Endothelial cell of umbilical vein (primary cell): ENCODE results near the gene PLOD1.

Experiments used
- CTCF ChIP-seq, 2 donors: IDR thresholded peaks; 1 replicate in 1 of 2; 2 replicates in 1 of 2; pipeline ENCODE4 v1.5.1; 2011; ENCODE audit warnings: low read length in 2 of 2, mild to moderate bottlenecking in 2 of 2, moderate library complexity in 2 of 2, control low read depth in 1 of 2, inconsistent platforms in 1 of 2, low read depth in 1 of 2; ENCODE audit not compliant: insufficient read depth in 1 of 2; ENCODE audit errors: extremely low read depth in 1 of 2
- EZH2 ChIP-seq: IDR thresholded peaks from 2 replicates; pipeline ENCODE4 v1.6.1; 2012; ENCODE audit warnings: borderline replicate concordance, low read depth, mild to moderate bottlenecking, moderate library complexity, low read length, inconsistent platforms; ENCODE audit not compliant: severe bottlenecking
- FOS ChIP-seq: IDR thresholded peaks from 2 replicates; pipeline ENCODE4 v1.6.1; 2011; ENCODE audit warnings: mild to moderate bottlenecking, low read length, moderate library complexity, borderline replicate concordance; ENCODE audit not compliant: insufficient read depth
- GATA2 ChIP-seq: IDR thresholded peaks from 2 replicates; pipeline ENCODE4 v1.7.0; 2011; ENCODE audit warnings: low read depth, mild to moderate bottlenecking, moderate library complexity, mixed read lengths, low read length; ENCODE audit not compliant: insufficient read length, insufficient read depth
- JUN ChIP-seq: IDR thresholded peaks from 2 replicates; pipeline ENCODE4 v1.6.1; 2011; ENCODE audit warnings: borderline replicate concordance, low read depth; ENCODE audit not compliant: insufficient read length, insufficient read depth
- MAX ChIP-seq: IDR thresholded peaks from 2 replicates; pipeline ENCODE4 v1.6.1; 2011; ENCODE audit not compliant: insufficient read depth, insufficient read length
- MYC ChIP-seq: IDR thresholded peaks from one replicate; pipeline ENCODE4 v1.6.1; 2011; ENCODE audit warnings: mild to moderate bottlenecking, low read depth, low read length
- POLR2A ChIP-seq: IDR thresholded peaks from 2 replicates; pipeline ENCODE4 v1.6.1; 2012; ENCODE audit warnings: low read depth, mild to moderate bottlenecking, control low read depth, low read length
- POLR2AphosphoS5 ChIP-seq: IDR thresholded peaks from 2 replicates; pipeline ENCODE4 v1.6.1; 2012; ENCODE audit warnings: low read depth, mild to moderate bottlenecking, control low read depth, low read length, moderate library complexity; ENCODE audit not compliant: insufficient read depth

- TF ChIP-seq POLR2A, result no peak
- peak; percentile 88 to 95 for TF ChIP-seq CTCF (IDR thresholded peaks at IDR 0.05; ENCODE audit: extremely low read depth in 1 of 2, insufficient read depth in 1 of 2, low read depth in 1 of 2, low read length in 2 of 2)
- TF ChIP-seq POLR2AphosphoS5, result no peak
- TF ChIP-seq MYC, result no peak
- no peak for TF ChIP-seq EZH2
- no peak for TF ChIP-seq MAX
- no peak for TF ChIP-seq GATA2
- TF ChIP-seq FOS, result no peak
- TF ChIP-seq JUN, result no peak
Measured at GRCh38 chr1:11893907-11894251, 40.6 kb upstream of the PLOD1 start.
